ELF-1 (cell line): ENCODE data around the gene GRIP2.

Experiments
- DNase-seq: peaks from one replicate; pipeline ENCODE4 v3.0.0-alpha.2; 2016; ENCODE audit warnings: low read depth, low spot score

Gene GRIP2

GRCh38 chr3:14467814-14468620 lies 72.1 kb downstream of the GRIP2 start:
- DNase-seq, result peak; percentile 70

DNA sequence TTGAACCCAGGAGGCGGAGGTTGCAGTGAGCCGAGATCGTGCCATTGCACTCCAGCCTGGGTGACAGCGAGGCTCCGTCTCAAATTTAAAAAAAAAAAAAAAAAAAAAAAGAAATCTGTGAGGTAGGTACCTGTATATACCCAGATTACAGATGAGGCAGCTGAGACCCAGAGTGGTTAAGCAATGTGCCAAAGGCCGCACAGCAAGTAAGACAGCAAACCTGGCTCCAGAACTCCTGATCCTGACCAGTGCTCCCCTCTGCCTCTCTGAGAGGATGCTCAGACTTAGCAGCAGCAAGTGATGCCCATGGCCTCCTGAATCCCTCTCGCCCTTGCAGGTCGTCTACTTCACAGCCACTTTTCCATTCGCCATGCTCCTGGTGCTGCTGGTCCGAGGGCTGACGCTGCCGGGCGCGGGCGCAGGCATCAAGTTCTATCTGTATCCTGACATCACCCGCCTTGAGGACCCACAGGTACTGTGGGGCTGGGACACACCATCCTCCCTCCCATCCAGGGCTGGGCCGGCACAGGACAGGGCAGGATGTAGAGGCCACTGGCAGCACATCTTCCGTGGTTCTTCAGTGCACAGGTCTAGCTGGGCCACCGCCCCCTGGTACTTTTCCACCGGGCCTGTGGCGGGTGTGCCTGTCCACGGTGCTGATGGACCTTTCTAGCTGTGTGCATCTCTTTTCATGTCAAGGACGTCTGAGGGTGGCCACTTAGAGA lies 73.8 kb downstream of the GRIP2 start:
- no peak for DNase-seq

DNA sequence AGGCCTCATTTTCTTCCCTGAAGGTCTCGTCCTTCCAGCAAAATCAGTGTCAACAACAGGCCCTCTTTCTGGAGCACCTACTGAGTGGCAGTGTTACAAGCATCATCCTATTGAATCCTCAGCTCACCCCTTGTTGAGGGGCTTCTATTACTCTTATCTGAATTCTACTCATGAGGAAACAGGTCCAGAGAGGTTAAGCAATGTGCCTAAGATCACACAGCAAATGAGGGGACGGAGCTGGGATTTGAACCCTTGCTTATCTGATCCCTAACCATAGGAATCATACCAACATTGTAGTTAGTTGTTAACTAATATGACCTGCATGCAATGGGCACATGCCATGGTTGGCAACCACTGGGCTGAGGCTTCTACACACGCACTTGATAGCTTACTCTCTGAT lies 74.7 kb downstream of the GRIP2 start:
- DNase-seq, result no peak

DNA sequence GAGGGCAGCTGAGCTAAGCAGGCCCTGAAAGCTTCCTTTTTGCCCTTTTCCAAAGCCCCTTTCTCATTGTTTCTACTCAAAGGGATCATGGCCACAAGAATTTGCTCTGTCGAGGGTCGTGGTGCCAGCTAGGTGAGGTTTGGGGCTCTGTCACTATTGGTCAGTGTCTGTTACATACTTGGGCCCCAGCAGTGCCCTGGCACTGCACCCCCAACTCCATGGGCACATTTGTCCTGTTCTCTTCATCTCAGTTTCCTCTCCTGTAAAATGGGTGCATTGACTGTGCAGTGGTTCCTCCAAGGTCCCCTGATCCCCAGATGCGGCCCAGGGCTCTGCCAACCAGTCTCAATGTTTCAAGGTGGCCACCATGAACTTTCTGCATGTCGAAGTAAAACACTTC lies 75.6 kb downstream of the GRIP2 start:
- no peak for DNase-seq

- no peak for DNase-seq
Observed at GRCh38 chr3:14464141-14464465, 76.0 kb downstream of the GRIP2 start.

DNA sequence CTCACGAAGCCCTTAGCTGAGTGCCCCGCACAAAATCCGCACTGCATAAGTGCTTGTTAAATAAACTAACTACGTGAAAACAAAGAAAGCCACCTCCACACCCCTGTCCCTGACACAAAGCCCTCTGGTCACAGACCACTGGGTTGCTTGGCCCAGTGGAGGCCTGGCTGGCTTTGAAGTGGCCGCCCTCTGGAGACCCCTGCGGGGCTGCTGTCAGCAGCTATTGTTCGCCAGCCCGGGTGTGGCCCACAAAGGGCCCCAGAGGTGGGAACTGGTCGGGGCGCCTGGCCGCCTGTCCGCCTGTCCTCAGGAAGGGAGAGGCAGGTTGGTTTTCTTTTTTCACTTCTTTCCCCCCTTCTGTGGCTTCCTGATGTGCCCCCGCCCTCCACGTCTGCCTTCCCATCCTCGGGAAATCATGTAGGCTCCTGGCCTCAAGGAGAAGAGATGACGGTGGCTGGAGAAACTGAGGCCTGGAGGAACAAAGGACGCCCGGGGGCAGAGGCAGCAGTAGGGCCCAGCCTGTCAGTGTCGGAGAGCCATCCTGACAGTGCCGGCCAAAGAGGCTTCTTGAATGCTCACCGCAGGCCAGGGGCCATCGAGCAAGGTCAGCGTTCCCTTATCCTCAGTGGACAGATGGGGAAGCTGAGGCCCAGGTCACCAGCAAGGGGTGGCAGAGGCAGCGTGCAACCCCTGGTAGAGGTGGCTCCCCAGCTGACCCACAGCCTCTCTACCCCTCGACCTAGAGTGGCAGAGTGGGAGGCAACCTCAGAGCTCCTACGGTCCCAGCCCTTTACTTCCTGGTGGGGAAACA lies 76.6 kb downstream of the GRIP2 start:
- DNase-seq, result peak; percentile 96

- peak; percentile 69 for DNase-seq
Observed at GRCh38 chr3:14462738-14463137, 77.4 kb downstream of the GRIP2 start.

DNA sequence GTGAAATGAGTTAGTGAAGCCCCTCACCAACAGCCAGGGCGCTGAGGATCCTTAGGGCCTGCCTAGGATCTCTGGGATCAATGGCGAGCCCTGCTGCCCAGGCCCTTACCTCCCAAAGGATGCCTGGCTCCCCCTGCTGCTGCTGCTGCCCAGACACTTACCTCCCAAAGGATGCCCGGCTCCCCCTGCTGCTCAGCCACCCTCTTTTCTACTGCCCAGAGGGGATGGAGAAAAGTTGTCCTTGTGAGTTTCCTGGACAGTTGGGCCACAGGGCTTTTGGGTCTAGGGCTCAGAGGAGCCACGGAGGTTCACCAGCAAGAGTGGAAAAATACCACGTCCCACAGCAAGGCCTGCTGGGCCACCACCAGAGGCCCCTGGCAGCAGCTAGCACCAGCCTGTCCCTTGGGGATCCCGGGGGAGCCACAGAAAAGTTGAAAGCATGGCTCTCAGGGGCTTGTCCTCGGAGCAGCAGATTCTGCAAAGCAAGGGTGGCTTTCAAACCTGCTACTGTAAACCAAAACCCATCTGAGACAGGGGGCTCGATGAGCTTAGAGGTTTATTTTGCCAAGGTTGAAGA lies 78.3 kb downstream of the GRIP2 start:
- DNase-seq, result peak; percentile 58

DNA sequence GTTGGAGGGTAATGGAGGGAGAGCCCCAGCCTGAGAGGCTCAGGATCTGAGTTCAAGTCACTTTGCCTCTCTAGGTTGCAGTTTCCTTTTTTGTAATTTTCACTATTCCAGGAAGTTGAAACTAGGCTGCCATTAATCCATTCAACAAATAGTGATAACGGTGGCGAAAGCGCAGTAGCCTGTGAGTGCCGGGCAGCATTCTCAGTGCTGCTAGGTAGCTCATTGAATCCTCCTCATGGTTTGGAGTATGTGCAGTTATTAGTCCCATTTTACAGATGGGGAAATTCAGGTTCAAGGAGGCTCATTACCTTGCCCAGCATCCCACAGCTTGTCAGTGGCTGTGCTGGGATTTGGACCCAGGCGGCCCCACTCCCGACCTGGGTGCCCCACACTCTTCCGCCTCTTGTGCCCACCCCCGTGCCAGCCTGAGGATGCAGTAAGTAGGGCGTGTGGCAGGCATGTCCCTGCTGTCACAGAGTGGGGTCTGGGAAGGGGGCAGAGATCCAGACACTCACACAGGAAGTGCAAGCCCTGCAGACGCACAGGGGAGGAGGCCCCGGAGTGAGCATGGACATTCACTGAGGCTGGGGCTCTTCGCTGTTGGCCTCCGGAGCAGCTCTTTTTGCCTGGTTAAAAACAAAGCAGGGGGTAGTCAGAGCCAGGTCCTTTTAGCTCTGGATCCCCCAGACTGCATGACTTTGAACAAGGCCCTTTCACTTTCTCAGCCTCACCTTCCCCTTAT lies 79.0 kb downstream of the GRIP2 start:
- DNase-seq, result no peak

GRCh38 chr3:14460342-14461005 lies 79.7 kb downstream of the GRIP2 start:
- no peak for DNase-seq

GRCh38 chr3:14459787-14460186 lies 80.4 kb downstream of the GRIP2 start:
- no peak for DNase-seq

DNA sequence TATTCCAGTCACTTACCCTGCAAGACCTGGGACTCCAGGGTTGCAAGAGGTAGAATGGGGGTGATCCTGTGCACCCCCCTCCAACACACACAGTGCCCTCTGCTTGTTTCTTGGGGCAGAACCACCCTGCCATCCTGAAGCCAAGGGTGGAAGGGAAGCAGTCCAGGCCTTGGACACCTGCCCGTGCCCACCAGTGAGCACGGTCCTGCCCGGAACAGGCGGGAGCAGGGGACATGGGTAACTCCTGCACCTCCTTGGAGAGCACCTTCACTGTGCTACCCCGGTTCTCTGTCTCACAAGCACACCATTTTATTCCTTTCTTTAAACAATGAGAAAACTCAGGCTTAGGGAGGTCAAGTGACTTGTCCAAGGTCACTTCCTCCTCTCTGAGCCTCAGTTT lies 80.8 kb downstream of the GRIP2 start:
- DNase-seq, result no peak

- DNase-seq, result no peak
Observed at GRCh38 chr3:14458434-14459275, 81.5 kb downstream of the GRIP2 start.

- DNase-seq, result peak; percentile 68
Observed at GRCh38 chr3:14457999-14458398, 82.1 kb downstream of the GRIP2 start.

DNA sequence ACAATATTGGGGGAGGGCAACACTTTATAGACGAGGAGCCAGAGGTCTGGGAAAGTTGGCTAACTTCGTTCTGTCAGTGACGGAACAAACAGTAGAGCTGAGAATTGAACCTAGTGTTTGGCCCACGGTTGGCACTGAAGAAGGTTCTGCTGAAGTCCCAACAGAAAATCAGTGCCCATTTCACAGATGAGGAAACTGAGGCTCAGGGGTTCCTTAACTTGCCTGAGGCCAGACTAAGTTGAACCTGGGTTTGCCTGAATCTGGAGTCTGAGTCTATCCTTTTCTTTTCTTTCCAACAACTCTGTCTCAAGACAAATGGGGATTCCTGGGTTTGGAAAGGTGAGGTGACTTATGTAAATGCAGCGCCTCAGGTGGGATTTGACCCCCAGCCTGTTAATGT lies 82.7 kb downstream of the GRIP2 start:
- DNase-seq, result no peak

DNA sequence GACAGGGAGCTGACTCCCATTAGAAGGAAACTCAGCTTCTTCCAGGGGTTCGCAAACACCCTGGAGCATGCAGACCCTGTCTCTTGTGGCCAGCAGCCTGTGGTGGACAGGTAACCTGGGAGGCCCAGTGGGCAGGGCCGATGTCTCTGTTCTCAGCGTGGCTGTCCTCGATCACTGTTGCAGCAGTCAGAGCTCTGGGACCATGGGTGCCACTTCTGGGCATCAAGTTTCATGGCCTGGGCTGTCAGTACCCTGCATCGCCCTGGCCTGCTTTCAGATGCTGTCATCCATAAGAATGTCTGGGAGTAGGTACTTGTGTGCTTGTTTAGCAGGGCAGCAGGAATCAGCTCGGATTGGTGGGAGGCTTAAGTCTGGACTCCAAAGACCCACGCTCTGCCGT lies 83.3 kb downstream of the GRIP2 start:
- DNase-seq, result no peak

- no peak for DNase-seq
Observed at GRCh38 chr3:14455571-14456317, 84.4 kb downstream of the GRIP2 start.

- no peak for DNase-seq
Observed at GRCh38 chr3:14454639-14455310, 85.4 kb downstream of the GRIP2 start.
